HCT116 (cell line): Measurements from ENCODE around the gene KPNA1.

Experiments
- POLR2A ChIP-seq: IDR thresholded peaks from 2 replicates; pipeline ENCODE4 v1.7.0; 2011; ENCODE audit warnings: borderline replicate concordance; ENCODE audit not compliant: insufficient read depth, insufficient read length; ENCODE audit errors: extremely low read depth
- SP1 ChIP-seq: IDR thresholded peaks from 2 replicates; pipeline ENCODE4 v1.6.1; 2012; ENCODE audit warnings: low read depth
- ZNF274 ChIP-seq: fragments of 200-500 bp; sonication (Bioruptor generic); IDR thresholded peaks from 2 replicates; pipeline ENCODE4 v1.6.1; 2014; ENCODE audit warnings: mild to moderate bottlenecking, low read depth, low read length, inconsistent platforms
- TF ChIP-seq, protein P1 (sequence below): IDR thresholded peaks from 2 replicates; pipeline ENCODE4 v1.6.1; 2012; ENCODE audit warnings: low read depth
- TF ChIP-seq, protein P2 (sequence below), 3 experiments: fragments of 200-600 bp in 1 of 3; sonication (generic) in 1 of 3; IDR thresholded peaks in 2 of 3; conservative IDR thresholded peaks in 1 of 3; 2 replicates each; pipeline ENCODE4 v1.5.1; 2012 to 2017; ENCODE audit warnings: low read depth in 2 of 3, low read length in 2 of 3, antibody characterized with exemption in 1 of 3, borderline replicate concordance in 1 of 3, control low read depth in 1 of 3, mild to moderate bottlenecking in 1 of 3, mixed read lengths in 1 of 3, mixed run types in 1 of 3, moderate library complexity in 1 of 3; ENCODE audit not compliant: insufficient read depth in 1 of 3

DNA sequence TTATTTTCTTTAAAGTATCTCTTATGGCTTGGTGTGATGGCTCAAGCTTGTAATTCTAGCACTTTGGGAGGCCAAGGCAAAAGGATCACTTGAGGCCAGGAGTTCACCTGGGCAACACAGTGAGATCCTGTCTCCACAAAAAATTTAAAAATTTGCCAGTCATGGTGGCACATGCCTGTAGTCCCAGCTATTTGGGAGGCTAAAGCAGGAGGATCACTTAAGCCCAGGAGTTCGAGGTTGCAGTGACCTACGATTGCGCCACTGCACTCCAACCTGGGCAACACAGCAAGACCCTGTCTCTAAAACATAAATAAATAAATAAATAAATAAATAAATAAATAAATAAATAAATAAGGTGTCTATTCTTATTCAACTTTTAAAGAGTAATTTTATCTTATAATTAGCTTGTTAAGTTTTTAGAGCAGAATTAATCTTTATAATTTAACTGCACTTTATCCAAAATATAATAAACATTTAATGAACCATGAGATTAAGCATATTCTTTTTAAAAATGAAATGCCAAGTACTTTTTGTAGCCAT is 48.0 kb downstream of the KPNA1 start:
- TF ChIP-seq, protein P1, sequence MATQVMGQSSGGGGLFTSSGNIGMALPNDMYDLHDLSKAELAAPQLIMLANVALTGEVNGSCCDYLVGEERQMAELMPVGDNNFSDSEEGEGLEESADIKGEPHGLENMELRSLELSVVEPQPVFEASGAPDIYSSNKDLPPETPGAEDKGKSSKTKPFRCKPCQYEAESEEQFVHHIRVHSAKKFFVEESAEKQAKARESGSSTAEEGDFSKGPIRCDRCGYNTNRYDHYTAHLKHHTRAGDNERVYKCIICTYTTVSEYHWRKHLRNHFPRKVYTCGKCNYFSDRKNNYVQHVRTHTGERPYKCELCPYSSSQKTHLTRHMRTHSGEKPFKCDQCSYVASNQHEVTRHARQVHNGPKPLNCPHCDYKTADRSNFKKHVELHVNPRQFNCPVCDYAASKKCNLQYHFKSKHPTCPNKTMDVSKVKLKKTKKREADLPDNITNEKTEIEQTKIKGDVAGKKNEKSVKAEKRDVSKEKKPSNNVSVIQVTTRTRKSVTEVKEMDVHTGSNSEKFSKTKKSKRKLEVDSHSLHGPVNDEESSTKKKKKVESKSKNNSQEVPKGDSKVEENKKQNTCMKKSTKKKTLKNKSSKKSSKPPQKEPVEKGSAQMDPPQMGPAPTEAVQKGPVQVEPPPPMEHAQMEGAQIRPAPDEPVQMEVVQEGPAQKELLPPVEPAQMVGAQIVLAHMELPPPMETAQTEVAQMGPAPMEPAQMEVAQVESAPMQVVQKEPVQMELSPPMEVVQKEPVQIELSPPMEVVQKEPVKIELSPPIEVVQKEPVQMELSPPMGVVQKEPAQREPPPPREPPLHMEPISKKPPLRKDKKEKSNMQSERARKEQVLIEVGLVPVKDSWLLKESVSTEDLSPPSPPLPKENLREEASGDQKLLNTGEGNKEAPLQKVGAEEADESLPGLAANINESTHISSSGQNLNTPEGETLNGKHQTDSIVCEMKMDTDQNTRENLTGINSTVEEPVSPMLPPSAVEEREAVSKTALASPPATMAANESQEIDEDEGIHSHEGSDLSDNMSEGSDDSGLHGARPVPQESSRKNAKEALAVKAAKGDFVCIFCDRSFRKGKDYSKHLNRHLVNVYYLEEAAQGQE, result no peak
- TF ChIP-seq POLR2A (no peak), SP1 (no peak), ZNF274 (no peak)
- TF ChIP-seq, protein P2, sequence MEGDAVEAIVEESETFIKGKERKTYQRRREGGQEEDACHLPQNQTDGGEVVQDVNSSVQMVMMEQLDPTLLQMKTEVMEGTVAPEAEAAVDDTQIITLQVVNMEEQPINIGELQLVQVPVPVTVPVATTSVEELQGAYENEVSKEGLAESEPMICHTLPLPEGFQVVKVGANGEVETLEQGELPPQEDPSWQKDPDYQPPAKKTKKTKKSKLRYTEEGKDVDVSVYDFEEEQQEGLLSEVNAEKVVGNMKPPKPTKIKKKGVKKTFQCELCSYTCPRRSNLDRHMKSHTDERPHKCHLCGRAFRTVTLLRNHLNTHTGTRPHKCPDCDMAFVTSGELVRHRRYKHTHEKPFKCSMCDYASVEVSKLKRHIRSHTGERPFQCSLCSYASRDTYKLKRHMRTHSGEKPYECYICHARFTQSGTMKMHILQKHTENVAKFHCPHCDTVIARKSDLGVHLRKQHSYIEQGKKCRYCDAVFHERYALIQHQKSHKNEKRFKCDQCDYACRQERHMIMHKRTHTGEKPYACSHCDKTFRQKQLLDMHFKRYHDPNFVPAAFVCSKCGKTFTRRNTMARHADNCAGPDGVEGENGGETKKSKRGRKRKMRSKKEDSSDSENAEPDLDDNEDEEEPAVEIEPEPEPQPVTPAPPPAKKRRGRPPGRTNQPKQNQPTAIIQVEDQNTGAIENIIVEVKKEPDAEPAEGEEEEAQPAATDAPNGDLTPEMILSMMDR (IDR thresholded peaks at IDR 0.05 in 2 of 3, conservative IDR thresholded peaks at IDR 0.05 in 1 of 3; ENCODE audit: borderline replicate concordance in 1 of 3, insufficient read depth in 1 of 3, low read depth in 2 of 3, low read length in 2 of 3), result no peak
